HG03159 (cell line): ENCODE results near the gene CSHL1.
"Not testable (repeated sequence)": the region's sequence is repeated elsewhere in the genome, so short reads cannot be mapped to it uniquely, and the experiment has no call there.

ENCODE experiments used
- ATAC-seq: cut with Tn5 transposase; IDR thresholded peaks from one replicate; pipeline ENCODE4 v1.9.1; 2021; ENCODE audit warnings: mild to moderate bottlenecking, moderate library complexity; ENCODE audit not compliant: unreplicated experiment

CSHL1 gene

GRCh38 chr17:63892316-63893037 lies 18.6 kb downstream of the CSHL1 start:
- ATAC-seq = not testable (repeated sequence)

GRCh38 chr17:63889026-63889848 lies 21.8 kb downstream of the CSHL1 start:
- ATAC-seq = not testable (repeated sequence)

DNA sequence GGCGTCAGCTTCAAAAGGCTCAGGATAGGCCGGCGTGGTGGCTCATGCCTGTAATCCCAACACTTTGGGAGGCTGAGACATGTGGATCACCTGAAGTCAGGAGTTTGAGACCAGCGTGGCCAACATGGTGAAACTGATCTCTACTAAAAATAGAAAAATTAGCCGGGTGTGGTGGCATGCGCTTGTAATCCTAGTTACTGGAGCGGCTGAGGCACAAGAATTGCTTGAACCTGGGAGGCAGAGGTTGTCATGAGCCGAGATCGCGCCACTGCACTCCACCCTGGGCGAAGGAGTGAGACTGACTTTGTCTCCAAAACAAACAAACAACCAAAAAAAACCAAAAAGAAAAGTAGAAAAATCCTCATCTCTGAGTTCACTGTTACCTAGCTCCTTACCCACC lies 25.9 kb downstream of the CSHL1 start:
- ATAC-seq = not testable (repeated sequence)

DNA sequence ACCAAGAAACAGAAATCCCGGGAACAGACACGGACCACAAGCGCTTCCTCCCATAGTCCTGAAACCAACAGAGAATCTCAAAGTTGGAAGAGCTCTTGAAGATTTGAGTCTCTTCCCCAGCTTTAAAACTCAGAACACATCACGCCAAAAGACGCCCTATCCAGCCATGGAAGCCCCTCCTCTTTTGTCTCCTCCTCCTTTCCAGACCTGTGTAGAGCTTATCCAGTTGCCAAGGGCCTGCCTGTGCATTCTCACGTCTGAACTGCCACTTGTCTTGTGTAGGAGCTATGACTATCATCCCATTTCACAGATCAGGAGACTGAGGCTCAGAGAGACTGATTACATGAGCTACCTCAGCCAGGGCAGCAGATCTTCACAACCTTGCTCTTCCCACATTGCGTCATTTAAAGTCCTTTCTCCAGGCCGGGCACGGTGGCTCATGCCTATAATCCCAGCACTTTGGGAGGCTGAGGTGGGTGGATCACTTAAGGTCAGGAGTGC lies 28.4 kb downstream of the CSHL1 start:
- ATAC-seq = not testable (repeated sequence)

GRCh38 chr17:63881935-63882601 lies 29.0 kb downstream of the CSHL1 start, which contains the start of gene GH2:
Gene GH2, minus strand, starts transcription at chr17:63881944. Its CDS starts 143 bp downstream, at chr17:63881801.
- ATAC-seq = no peak

DNA sequence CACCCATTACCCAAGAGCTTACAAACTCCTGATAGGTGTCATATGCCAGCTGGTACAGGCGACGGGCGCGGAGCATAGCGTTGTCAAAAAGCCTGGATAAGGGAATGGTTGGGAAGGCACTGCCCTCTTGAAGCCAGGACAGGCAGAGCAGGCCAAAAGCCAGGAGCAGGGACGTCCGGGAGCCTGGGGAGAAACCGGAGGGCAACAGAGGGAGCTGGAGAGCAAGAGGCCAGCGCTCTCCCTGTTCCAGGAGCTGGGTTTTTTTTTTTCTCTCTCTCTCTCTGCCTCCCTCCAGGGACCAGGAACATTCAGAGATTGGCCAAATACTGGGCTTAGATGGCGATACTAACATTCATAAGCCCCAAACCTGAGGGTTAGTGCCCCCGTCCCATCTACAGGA lies 29.7 kb downstream of the CSHL1 start:
- ATAC-seq = not testable (repeated sequence)

- ATAC-seq = no peak
These were observed 30.4 kb downstream of the CSHL1 start for GRCh38 chr17:63880706-63881105.

DNA sequence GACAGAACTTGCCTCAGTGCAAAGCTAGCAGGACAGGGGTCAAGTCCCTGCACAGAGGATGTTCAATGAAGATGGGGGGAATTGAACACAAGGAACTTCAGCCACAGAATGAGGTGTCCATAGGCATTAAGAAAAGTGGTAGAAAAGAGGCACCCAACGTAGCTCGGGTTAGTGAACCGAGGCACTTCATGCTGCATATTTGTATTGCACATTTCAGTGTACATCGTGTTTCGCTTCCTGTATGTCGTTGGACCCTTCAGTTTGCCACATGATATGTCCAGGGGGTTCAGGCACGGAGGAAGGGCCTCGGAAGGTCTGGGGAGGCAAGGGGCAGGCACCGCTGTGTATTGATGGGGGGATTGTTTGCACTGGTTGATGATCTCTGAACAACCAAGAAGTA lies 32.6 kb downstream of the CSHL1 start:
- not testable (repeated sequence) for ATAC-seq

DNA sequence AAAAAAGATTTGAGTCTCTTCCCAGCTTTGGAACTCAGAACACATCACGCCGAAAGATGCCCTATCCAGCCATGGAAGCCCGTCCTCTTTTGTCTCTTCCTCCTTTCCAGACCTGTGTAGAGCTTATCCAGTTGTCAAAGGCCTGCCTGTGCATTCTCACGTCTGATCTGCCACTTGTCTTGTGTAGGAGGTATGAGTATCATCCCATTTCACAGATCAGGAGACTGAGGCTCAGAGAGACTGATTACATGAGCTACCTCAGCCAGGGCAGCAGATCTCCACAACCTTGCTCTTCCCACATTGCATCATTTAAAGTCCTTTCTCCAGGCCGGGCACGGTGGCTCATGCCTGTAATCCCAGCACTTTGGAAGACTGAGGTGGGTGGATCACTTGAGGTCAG lies 36.4 kb downstream of the CSHL1 start:
- ATAC-seq = not testable (repeated sequence)

GRCh38 chr17:63874061-63874626 lies 36.9 kb downstream of the CSHL1 start:
- not testable (repeated sequence) for ATAC-seq

DNA sequence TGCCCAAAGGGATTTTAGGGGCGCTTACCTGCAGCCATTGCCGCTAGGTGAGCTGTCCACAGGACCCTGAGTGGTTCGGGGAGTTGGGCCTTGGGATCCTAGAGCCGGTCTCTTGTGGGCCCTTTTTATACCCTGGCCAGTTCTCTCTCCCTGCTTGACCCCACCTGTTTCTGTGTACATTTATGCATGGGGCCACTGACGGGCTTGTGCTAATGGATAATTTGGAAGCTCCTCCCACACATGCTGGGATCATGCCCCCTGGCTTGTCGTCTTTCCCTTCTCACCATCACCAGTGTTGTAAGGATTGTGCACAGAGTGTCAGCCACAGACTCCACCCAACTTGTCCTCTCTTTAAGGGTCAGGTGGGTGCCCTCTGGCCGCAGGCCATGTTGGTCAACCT lies 37.5 kb downstream of the CSHL1 start, which contains the start of gene CSH2:
CSH2 (minus strand) TSS at position 101 of the 400 bp plus-strand sequence; CDS start at position 38, 63 bp downstream.
- not testable (repeated sequence) for ATAC-seq

DNA sequence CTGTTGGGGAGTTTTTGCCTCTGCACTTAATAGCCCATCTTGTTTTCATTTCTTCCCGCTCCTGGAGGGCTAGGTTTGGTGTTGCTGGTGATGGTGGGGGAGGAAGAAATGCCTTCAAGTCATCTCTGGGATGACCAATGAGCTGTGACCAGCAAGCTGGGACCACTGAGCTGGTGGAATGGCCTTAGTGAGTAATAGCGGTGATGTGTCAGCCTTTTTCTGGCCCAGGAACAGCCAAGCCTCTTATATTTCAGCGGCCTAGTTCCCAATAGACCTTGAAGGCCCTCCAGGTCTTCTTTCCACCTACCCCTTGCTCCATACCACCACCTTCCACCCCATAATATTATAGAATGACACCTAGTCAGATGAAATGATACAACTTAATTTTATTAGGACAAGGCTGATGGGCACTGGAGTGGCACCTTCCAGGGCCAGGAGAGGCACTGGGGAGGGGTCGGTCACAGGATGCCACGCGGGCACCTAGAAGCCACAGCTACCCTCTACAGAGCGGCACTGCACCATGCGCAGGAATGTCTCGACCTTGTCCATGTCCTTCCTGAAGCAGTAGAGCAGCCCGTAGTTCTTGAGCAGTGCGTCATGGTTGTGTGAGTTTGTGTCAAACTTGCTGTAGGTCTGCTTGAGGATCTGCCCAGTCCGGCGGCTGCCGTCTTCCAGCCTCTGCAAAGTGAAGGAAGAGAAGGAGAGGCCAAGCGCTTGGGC lies 39.3 kb downstream of the CSHL1 start:
- ATAC-seq = not testable (repeated sequence)

GRCh38 chr17:63870292-63870665 lies 40.8 kb downstream of the CSHL1 start:
- not testable (repeated sequence) for ATAC-seq

GRCh38 chr17:63869491-63870291 lies 41.4 kb downstream of the CSHL1 start:
- not testable (repeated sequence) for ATAC-seq

- not testable (repeated sequence) for ATAC-seq
These were observed 44.4 kb downstream of the CSHL1 start for GRCh38 chr17:63866625-63867024.
